Activated T-helper 2 cell treated with anti-CD3 and anti-CD28 coated beads, Interferon-gamma antibody, Interleukin-2, Interleukin-4, amounts not matched to agents 10 μg/mL and 5 μg/mL and 100 μg/mL, durations not matched to agents 14 hours and 24 hours and 36 hours (primary cell): ENCODE data around the gene BATF3. TPM values are rescaled to one million over a fixed set of nuclear protein-coding genes. Genes with fewer than 3 reads are reported as not detected.
"Not testable (repeated sequence)": the region's sequence is repeated elsewhere in the genome, so short reads cannot be mapped to it uniquely, and the experiment has no call there.

Experiments
- DNase-seq: peaks from one replicate; pipeline ENCODE4 v3.0.0; 2021; ENCODE audit warnings: low spot score
- H3K27ac Mint-ChIP-seq: one replicate; pipeline ENCODE4 v1.8.0; 2021; ENCODE audit warnings: mixed read lengths
- H3K27me3 Mint-ChIP-seq: one replicate; pipeline ENCODE4 v1.8.0; 2021; ENCODE audit warnings: low read depth, mixed read lengths
- H3K36me3 Mint-ChIP-seq: one replicate; pipeline ENCODE4 v1.8.0; 2021; ENCODE audit warnings: low read depth, mixed read lengths
- H3K4me1 Mint-ChIP-seq: one replicate; pipeline ENCODE4 v1.8.0; 2021; ENCODE audit warnings: low read depth, mixed read lengths
- H3K4me3 Mint-ChIP-seq: one replicate; pipeline ENCODE4 v1.8.0; 2021; ENCODE audit warnings: low read depth, mild to moderate bottlenecking, moderate library complexity, mixed read lengths
- H3K9me3 Mint-ChIP-seq: one replicate; pipeline ENCODE4 v1.8.0; 2021; ENCODE audit warnings: mixed read lengths
- intact Hi-C: fragments of 100-400 bp; cut with micrococcal nuclease; formaldehyde crosslinking; loops from one replicate; pipeline ENCODE4 v1.15.1; 2023
- total RNA-seq: library from RNA; stranded (reverse); gene quantifications from 2 replicates; pipeline ENCODE4 v1.2.3, GENCODE V29; 2022

Gene BATF3
- total RNA-seq, 1 donor from 2014 or later: 249 TPM

GRCh38 chr1:212645546-212646543 lies 53.8 kb downstream of the BATF3 start:
- Mint-ChIP-seq H3K27ac (no peak overlapping the region), H3K4me1 (no peaks in the 10 kb centered on the region), H3K36me3 (no peaks in the 10 kb centered on the region), H3K27me3 (peaks cover 21% of the 10 kb centered on the region), H3K4me3 (no peak overlapping the region), H3K9me3 (peaks cover 2% of the 10 kb centered on the region)
- intact Hi-C loops: no loop called here
- DNase-seq: no peak

DNA sequence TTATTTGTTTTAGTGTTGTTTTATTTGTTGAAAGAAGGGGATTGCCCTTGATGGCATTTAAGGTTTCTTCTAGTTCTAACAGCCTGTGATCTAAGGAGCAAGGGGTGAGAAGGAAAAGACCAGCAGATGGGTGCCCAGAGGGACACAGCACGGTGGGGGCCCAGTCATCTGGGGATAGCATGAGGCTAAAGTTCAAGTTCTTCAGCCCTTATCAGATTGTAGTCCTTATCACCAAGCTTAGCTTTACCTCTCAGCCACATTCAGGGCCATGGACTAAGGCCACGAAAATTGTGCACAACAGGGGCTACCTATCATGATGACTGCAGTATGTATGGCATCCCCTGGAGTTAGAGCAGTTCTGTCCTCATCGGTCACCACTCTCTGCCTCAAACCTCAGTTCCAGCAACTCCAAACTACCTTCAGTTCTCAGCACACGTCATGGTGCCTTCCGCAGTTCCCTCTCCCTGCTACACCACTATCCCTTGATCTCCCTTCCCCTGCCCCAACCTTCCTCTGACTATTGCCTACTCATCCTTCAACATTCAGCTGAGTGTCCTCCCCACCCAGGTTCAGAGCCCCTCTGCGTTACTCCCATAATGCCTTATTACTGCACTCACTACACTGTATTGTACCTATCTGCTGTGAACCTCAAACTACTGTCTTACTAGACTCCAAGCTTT lies 54.6 kb downstream of the BATF3 start:
- Mint-ChIP-seq H3K27me3 (peaks cover 25% of the 10 kb centered on the region), H3K27ac (no peak overlapping the region), H3K36me3 (no peaks in the 10 kb centered on the region), H3K4me1 (no peaks in the 10 kb centered on the region), H3K9me3 (peaks cover 4% of the 10 kb centered on the region), H3K4me3 (no peak overlapping the region)
- intact Hi-C loops: no loop called here
- no peak for DNase-seq

DNA sequence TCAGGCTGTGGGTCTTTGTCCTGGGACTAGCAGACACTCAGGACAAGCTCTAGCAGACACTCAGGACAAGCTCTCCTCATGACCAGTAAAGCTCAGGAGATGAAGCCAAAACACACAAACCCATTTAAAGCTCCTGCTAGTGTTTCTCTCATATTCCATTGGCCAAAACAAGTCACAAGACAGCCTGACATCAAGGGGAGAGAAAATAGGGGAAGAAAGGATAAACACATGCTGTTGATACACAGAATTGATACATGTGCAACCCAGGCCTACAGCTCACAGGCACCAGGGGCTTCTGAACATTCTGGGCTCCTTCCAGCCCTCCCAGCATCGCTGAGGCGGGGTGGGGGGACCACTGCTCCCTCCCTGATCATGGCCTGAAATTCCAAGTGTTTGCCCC lies 55.8 kb downstream of the BATF3 start:
- Mint-ChIP-seq H3K27ac (no peak overlapping the region), H3K4me3 (no peak overlapping the region), H3K27me3 (peaks cover 30% of the 10 kb centered on the region), H3K36me3 (no peaks in the 10 kb centered on the region), H3K9me3 (peaks cover 4% of the 10 kb centered on the region), H3K4me1 (no peaks in the 10 kb centered on the region)
- DNase-seq: no peak
- intact Hi-C loops: no loop called here

DNA sequence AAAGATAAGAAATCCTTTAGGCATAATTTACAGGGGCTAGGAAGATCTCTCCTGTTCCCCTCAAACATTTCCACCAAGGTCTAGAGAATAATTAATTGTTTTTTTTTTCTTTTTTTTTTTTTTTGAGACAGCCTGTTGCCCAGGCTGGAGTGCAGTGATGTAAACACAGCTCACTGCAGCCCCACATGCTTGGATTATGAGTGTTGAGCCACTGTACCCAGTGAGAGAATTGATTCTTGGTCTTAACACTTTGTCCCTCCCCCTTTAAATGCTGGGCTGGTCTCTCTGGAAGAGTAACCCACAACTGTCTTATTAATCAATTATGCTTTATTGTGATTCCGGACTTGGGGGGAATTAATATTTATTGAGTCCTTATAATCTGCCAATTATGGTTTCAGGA lies 57.7 kb downstream of the BATF3 start:
- DNase-seq: no peak
- Mint-ChIP-seq H3K4me1 (peaks cover 10% of the 10 kb centered on the region), H3K36me3 (no peaks in the 10 kb centered on the region), H3K27me3 (peaks cover 27% of the 10 kb centered on the region), H3K27ac (no peak overlapping the region), H3K9me3 (peaks cover 4% of the 10 kb centered on the region), H3K4me3 (no peak overlapping the region)
- intact Hi-C loops: no loop called here

- no peak overlapping the region for H3K27ac Mint-ChIP-seq
- peaks cover 23% of the 10 kb centered on the region for H3K27me3 Mint-ChIP-seq
- H3K9me3 Mint-ChIP-seq: peaks cover 4% of the 10 kb centered on the region
- no peak overlapping the region for H3K4me3 Mint-ChIP-seq
- peaks cover 26% of the 10 kb centered on the region for H3K4me1 Mint-ChIP-seq
- no peaks in the 10 kb centered on the region for H3K36me3 Mint-ChIP-seq
- intact Hi-C loops: no loop called here
- no peak for DNase-seq
Measured at GRCh38 chr1:212640223-212640878, 59.3 kb downstream of the BATF3 start.

DNA sequence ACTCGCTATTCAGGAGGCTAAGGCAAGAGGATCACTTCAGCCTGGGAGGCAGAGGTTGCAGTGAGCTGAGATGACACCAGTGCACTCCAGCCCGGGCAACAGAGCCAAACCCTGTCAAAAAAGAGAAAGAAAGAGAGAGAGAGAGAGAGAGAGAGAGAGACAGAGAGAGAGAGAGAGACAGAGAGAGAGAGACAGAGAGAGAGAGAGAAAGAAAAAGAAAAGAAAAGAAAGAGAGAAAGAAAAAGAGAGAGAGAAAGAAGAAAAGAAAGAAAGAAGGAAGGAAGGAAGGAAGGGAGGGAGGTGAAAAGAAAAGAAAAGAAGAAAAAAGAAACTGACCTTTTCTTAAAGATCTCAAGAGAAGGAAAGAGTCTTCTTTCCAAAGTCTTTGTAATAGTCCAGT lies 60.1 kb downstream of the BATF3 start:
- H3K27ac Mint-ChIP-seq, H3K36me3 Mint-ChIP-seq, H3K9me3 Mint-ChIP-seq, intact Hi-C loops, DNase-seq, H3K4me3 Mint-ChIP-seq: not testable (repeated sequence)
- Mint-ChIP-seq H3K27me3 (peaks cover 20% of the 10 kb centered on the region), H3K4me1 (peaks cover 33% of the 10 kb centered on the region)

DNA sequence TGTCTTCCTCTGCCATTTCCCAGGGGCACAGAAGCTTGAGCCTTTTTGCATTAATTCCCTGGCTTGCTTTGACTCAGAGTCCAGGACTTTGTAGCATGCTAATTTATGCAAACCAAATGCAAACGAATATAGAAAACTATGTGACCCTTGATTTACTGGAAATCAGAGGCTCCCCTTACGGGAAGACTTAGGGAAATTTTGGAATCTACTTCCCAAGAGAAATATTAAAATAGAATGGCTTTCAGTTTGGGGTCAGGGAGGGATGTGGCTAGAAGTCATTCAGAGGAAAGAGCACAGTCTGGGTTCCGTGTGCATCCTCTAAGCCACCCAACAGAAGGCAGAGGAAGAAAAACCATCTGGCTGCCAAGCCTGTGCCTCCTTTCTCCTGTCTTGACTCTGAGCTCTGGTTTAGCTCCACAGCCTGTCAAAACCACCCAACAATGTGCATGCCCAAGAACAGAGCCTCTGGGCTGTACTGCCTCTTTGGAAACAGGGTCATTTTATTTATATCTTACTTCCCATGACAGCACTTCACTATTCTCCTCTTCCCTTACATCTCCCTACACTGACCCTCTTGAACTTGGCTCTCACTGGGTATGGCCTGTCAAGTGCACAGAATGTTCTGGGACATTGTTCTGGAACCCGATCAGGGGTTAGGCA lies 61.0 kb downstream of the BATF3 start:
- no peak for DNase-seq
- H3K27ac Mint-ChIP-seq: no peak overlapping the region
- H3K4me1 Mint-ChIP-seq: peaks cover 33% of the 10 kb centered on the region
- peaks cover 21% of the 10 kb centered on the region for H3K27me3 Mint-ChIP-seq
- H3K4me3 Mint-ChIP-seq: no peak overlapping the region
- peaks cover 7% of the 10 kb centered on the region for H3K36me3 Mint-ChIP-seq
- intact Hi-C loops: no loop called here
- peaks cover 14% of the 10 kb centered on the region for H3K9me3 Mint-ChIP-seq

DNA sequence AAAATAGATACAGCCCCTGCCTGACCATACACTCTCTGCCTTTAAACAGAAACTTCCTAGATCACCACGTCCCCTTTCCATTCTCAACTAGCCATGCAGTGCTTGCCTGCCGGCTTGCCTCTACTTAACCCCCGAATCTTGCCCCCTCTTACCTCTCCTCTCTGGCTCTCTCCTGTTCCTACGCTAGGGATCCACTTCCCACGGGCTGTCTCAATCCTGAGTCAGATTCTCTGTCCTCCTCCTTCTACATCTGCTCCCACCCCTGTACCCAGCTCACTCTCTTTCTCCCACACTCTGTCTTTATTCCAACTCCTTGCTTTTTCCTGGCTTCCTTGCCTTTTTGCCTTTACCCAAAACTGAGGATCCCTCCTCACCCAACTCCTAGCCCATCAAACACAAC lies 61.7 kb downstream of the BATF3 start:
- intact Hi-C loops: no loop called here
- Mint-ChIP-seq H3K27ac (no peak overlapping the region), H3K4me3 (no peak overlapping the region), H3K27me3 (peaks cover 20% of the 10 kb centered on the region), H3K4me1 (peaks cover 33% of the 10 kb centered on the region), H3K36me3 (peaks cover 7% of the 10 kb centered on the region), H3K9me3 (peaks cover 14% of the 10 kb centered on the region)
- no peak for DNase-seq

Other genes with a start within 250 kb of the BATF3 start
- gene ATF3, start 91.1 kb downstream of the BATF3 start, total RNA-seq: 17.9 and 23.9 TPM in 2 replicates
- gene NSL1, start 91.9 kb upstream of the BATF3 start, total RNA-seq: 45.4 and 52.6 TPM in 2 replicates
- gene TATDN3, start 92.1 kb upstream of the BATF3 start, total RNA-seq: 16.7 and 18.7 TPM in 2 replicates
- gene SPATA45, start 147.8 kb upstream of the BATF3 start, total RNA-seq: 0.41 TPM in 1 of 2 replicates, not detected in the other
- 23.0 and 24.3 TPM in 2 replicates for gene FLVCR1, start 158.4 kb upstream of the BATF3 start, total RNA-seq